ENCODE measurements around the gene MTA1.

The MTA1 gene

GRCh38 chr14:105460616-105461015, 41.0 kb downstream of the MTA1 start:
- TF ChIP-seq JUND (IDR thresholded peaks at IDR 0.05; ENCODE audit: low read depth): no peak
- DNase-seq (ENCODE audit: low read depth in 1 of 2, low spot score in 1 of 2): no peak
- in situ Hi-C loops (cut with HindIII; ENCODE audit: low pct_unique_long_range_greater_than_20kb, low sequenced_read_pairs): no loop called here

GRCh38 chr14:105461903-105462302, 42.3 kb downstream of the MTA1 start:
- no peak for TF ChIP-seq JUND (IDR thresholded peaks at IDR 0.05; ENCODE audit: low read depth)
- in situ Hi-C loops (cut with HindIII; ENCODE audit: low pct_unique_long_range_greater_than_20kb, low sequenced_read_pairs): no loop called here
- DNase-seq (ENCODE audit: low read depth in 1 of 2, low spot score in 1 of 2): no peak

- no peak for TF ChIP-seq JUND (IDR thresholded peaks at IDR 0.05; ENCODE audit: low read depth)
- DNase-seq (ENCODE audit: low read depth in 1 of 2, low spot score in 1 of 2): no peak
- in situ Hi-C loops (cut with HindIII; ENCODE audit: low pct_unique_long_range_greater_than_20kb, low sequenced_read_pairs): no loop called here
These were observed 44.9 kb downstream of the MTA1 start for GRCh38 chr14:105464501-105464900.

- in situ Hi-C loops (cut with HindIII; ENCODE audit: low pct_unique_long_range_greater_than_20kb, low sequenced_read_pairs): no loop called here
- no peak for TF ChIP-seq JUND (IDR thresholded peaks at IDR 0.05; ENCODE audit: low read depth)
- DNase-seq (ENCODE audit: low read depth in 1 of 2, low spot score in 1 of 2): peak; percentile 81 to 84
These were observed 45.8 kb downstream of the MTA1 start for GRCh38 chr14:105465209-105466031.

GRCh38 chr14:105466531-105467248, 47.1 kb downstream of the MTA1 start:
- TF ChIP-seq JUND (IDR thresholded peaks at IDR 0.05; ENCODE audit: low read depth): no peak
- DNase-seq (ENCODE audit: low read depth in 1 of 2, low spot score in 1 of 2): no peak
- in situ Hi-C loops (cut with HindIII; ENCODE audit: low pct_unique_long_range_greater_than_20kb, low sequenced_read_pairs): no loop called here

GRCh38 chr14:105467249-105467941, 47.8 kb downstream of the MTA1 start:
- peak; percentile 82 to 91 for DNase-seq (ENCODE audit: low read depth in 1 of 2, low spot score in 1 of 2)
- TF ChIP-seq JUND (IDR thresholded peaks at IDR 0.05; ENCODE audit: low read depth): no peak

GRCh38 chr14:105467942-105468471, 48.4 kb downstream of the MTA1 start:
- DNase-seq (ENCODE audit: low read depth in 1 of 2, low spot score in 1 of 2): no peak
- in situ Hi-C loops (cut with HindIII; ENCODE audit: low pct_unique_long_range_greater_than_20kb, low sequenced_read_pairs): no loop called here
- TF ChIP-seq JUND (IDR thresholded peaks at IDR 0.05; ENCODE audit: low read depth): no peak

More at GRCh38 chr14:105467249-105467941, 47.8 kb downstream of the MTA1 start:
- in situ Hi-C loops (cut with HindIII; ENCODE audit: low pct_unique_long_range_greater_than_20kb, low sequenced_read_pairs): no loop called here

- no peak for TF ChIP-seq JUND (IDR thresholded peaks at IDR 0.05; ENCODE audit: low read depth)
- peak; percentile 83 to 85 for DNase-seq (ENCODE audit: low read depth in 1 of 2, low spot score in 1 of 2)
- in situ Hi-C loops (cut with HindIII; ENCODE audit: low pct_unique_long_range_greater_than_20kb, low sequenced_read_pairs): no loop called here
These were observed 49.1 kb downstream of the MTA1 start for GRCh38 chr14:105468621-105469241.

- no peak for TF ChIP-seq JUND (IDR thresholded peaks at IDR 0.05; ENCODE audit: low read depth)
- in situ Hi-C loops (cut with HindIII; ENCODE audit: low pct_unique_long_range_greater_than_20kb, low sequenced_read_pairs): no loop called here
- DNase-seq (ENCODE audit: low read depth in 1 of 2, low spot score in 1 of 2): no peak
These were observed 50.1 kb downstream of the MTA1 start for GRCh38 chr14:105469456-105470349.

- DNase-seq (ENCODE audit: low read depth in 1 of 2, low spot score in 1 of 2): no peak
- in situ Hi-C loops (cut with HindIII; ENCODE audit: low pct_unique_long_range_greater_than_20kb, low sequenced_read_pairs): no loop called here
- TF ChIP-seq JUND (IDR thresholded peaks at IDR 0.05; ENCODE audit: low read depth): no peak
These were observed 51.0 kb downstream of the MTA1 start for GRCh38 chr14:105470350-105471296.

All from T47D (cell line).